ENCODE data around the gene MAG.

The MAG gene

GRCh38 chr19:35264268-35265125, 27.5 kb upstream of the MAG start:
- intact Hi-C loops (cut with DNase I; ENCODE audit: low total_unique reads), result loop anchor here (5.0 kb wide), 1 partner anchor 127 kb away; the partner anchor contains the start of genes FXYD1 and LGI4
- TF ChIP-seq, protein P1, sequence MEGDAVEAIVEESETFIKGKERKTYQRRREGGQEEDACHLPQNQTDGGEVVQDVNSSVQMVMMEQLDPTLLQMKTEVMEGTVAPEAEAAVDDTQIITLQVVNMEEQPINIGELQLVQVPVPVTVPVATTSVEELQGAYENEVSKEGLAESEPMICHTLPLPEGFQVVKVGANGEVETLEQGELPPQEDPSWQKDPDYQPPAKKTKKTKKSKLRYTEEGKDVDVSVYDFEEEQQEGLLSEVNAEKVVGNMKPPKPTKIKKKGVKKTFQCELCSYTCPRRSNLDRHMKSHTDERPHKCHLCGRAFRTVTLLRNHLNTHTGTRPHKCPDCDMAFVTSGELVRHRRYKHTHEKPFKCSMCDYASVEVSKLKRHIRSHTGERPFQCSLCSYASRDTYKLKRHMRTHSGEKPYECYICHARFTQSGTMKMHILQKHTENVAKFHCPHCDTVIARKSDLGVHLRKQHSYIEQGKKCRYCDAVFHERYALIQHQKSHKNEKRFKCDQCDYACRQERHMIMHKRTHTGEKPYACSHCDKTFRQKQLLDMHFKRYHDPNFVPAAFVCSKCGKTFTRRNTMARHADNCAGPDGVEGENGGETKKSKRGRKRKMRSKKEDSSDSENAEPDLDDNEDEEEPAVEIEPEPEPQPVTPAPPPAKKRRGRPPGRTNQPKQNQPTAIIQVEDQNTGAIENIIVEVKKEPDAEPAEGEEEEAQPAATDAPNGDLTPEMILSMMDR (IDR thresholded peaks at IDR 0.05), result no peak
- Histone ChIP-seq H3K4me3 (no peak overlapping the region), H3K4me1 (peaks cover 0 to 34% (median 11%) of the 10 kb centered on the region in 4 donors), H3K27me3 (no peaks in the 10 kb centered on the region), H3K9me3 (no peaks in the 10 kb centered on the region), H3K27ac (no peak overlapping the region), H3K36me3 (no peaks in the 10 kb centered on the region)
- DNase-seq, result peak in 1 of 2 donors; percentile 55

DNA sequence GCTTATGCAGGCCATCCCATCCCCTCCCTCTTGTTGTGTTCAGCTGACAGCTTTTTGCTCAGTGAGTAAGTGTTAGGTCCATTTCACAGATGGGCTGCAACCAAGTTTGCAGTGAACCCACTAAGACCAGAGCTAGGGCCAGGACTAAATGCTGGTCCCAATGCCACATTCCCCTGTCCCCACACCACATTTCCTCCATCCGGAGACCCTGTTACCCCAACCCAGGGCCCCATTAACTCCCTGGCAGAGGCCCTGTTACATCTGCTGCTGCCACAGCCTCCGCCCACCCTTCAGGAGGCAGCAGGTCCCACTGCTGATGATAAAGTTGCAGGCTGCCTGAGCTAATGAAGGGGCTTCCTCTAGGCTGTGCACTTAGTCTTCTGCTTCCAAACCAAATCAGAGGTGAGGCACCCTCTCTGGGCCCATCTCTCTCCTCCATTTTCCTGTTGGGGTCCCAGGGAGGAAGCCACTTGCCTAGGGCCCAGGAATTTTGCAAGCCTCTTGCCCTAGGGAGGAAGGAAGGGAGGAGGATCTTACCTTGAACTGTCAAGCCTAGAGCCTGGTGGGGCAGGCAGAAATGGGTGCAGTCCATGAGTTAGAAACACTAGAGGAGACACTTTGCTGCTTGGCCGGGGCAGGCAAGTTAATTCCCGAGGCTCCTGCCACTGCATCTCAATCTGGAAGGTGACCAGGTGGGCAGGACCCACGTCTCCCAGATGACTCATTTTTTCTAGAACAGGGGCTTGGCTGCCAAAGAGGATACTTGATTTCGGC, 26.6 kb upstream of the MAG start:
- intact Hi-C loops (cut with DNase I; ENCODE audit: low total_unique reads), result loop anchor here (5.0 kb wide), 1 partner anchor 128 kb away; the partner anchor contains the start of genes FXYD1 and LGI4
- Histone ChIP-seq H3K27me3 (no peaks in the 10 kb centered on the region), H3K4me1 (peaks cover 0 to 42% (median 19%) of the 10 kb centered on the region in 4 donors), H3K9me3 (no peaks in the 10 kb centered on the region), H3K36me3 (peaks cover under 1 to 5% (median 2%) of the 10 kb centered on the region in 3 donors), H3K4me3 (no peak overlapping the region), H3K27ac (no peak overlapping the region)
- peak in 1 of 2 donors; percentile 53 for DNase-seq
- TF ChIP-seq, protein P1 (IDR thresholded peaks at IDR 0.05), result no peak

DNA sequence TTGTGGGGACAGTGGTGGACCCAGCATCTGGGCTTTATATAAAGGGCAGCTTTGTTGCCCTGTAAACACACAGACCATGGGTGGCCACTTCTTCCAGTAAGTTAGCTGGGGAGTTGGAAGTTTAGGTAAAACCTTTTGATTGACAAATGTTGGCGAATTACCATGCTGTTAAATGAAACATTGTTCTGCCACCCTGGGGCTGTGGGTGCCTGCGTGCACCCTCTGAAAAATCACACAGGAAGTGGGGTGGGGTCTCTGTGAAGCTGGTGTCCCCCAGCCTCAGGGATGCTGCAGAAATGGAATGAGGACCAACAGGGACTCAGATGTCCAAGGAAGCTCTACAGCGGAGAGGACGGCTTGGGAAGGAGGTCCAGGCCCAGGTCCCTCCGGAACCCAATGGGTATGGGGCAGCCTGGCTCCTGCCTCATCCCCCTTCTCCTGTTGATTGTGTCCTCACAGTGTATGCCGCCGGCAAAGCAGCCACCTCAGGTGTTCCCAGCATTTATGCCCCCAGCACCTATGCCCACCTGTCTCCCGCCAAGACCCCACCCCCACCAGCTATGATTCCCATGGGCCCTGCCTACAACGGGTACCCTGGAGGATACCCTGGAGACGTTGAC, 26.0 kb upstream of the MAG start:
- no peak overlapping the region for H3K27ac ChIP-seq
- intact Hi-C loops (cut with DNase I; ENCODE audit: low total_unique reads), result loop anchor here (5.0 kb wide), 1 partner anchor 129 kb away; the partner anchor contains the start of genes FXYD1 and LGI4

GRCh38 chr19:35266520-35267352, 25.2 kb upstream of the MAG start:
- Histone ChIP-seq H3K4me1 (peaks cover 0 to 46% (median 20%) of the 10 kb centered on the region in 4 donors), H3K27me3 (no peaks in the 10 kb centered on the region), H3K36me3 (peaks cover 15 to 19% (median 16%) of the 10 kb centered on the region in 3 donors), H3K9me3 (no peaks in the 10 kb centered on the region), H3K27ac (peak overlapping the region; percentile 93 to 98), H3K4me3 (peak overlapping the region; percentile 74 to 89)
- intact Hi-C loops (cut with DNase I; ENCODE audit: low total_unique reads), result loop anchor here (5.0 kb wide), 1 partner anchor 129 kb away; the partner anchor contains the start of genes FXYD1 and LGI4
- TF ChIP-seq, protein P1 (IDR thresholded peaks at IDR 0.05), result no peak
- DNase-seq, result peak in 1 of 2 donors; percentile 75

More for the DNA sequence above, 26.0 kb upstream of the MAG start:
- DNase-seq, result peak in 1 of 2 donors; percentile 62
- Histone ChIP-seq H3K36me3 (peaks cover 7 to 12% (median 9%) of the 10 kb centered on the region in 3 donors), H3K27me3 (no peaks in the 10 kb centered on the region), H3K4me3 (no peak overlapping the region), H3K9me3 (no peaks in the 10 kb centered on the region), H3K4me1 (peaks cover 0 to 43% (median 20%) of the 10 kb centered on the region in 4 donors)
- TF ChIP-seq, protein P1 (IDR thresholded peaks at IDR 0.05), result no peak
